PFSK-1 (cell line): ENCODE data around the gene OSBPL3.

ENCODE experiments used
- FOXP2 ChIP-seq: optimal IDR thresholded peaks from 2 replicates; pipeline ENCODE3; 2011; ENCODE audit warnings: borderline replicate concordance, control low read depth, inconsistent platforms; ENCODE audit not compliant: insufficient read depth; ENCODE audit errors: extremely low read length, extremely low read depth
- POLR2AphosphoS5 ChIP-seq: IDR thresholded peaks from 2 replicates; pipeline ENCODE4 v1.6.1; 2012; ENCODE audit warnings: low read depth, mild to moderate bottlenecking, control low read depth, low read length, moderate library complexity
- SIN3A ChIP-seq: IDR thresholded peaks from 2 replicates; pipeline ENCODE4 v1.6.1; 2012; ENCODE audit warnings: mild to moderate bottlenecking, low read length, moderate library complexity, borderline replicate concordance; ENCODE audit not compliant: insufficient read depth
- TAF1 ChIP-seq: IDR thresholded peaks from 2 replicates; pipeline ENCODE4 v1.6.1; 2012; ENCODE audit warnings: low read length, control low read depth, borderline replicate concordance; ENCODE audit not compliant: insufficient read depth
- TF ChIP-seq, protein P1 (sequence below), 2 experiments: IDR thresholded peaks; 2 replicates each; pipeline versions ENCODE4 v1.6.1 to v1.8.0; 2011 to 2012; ENCODE audit warnings: low read depth in 2 of 2, low read length in 2 of 2, control low read depth in 1 of 2, inconsistent platforms in 1 of 2, mild to moderate bottlenecking in 1 of 2, moderate library complexity in 1 of 2; ENCODE audit not compliant: insufficient read depth in 1 of 2

Gene OSBPL3

DNA sequence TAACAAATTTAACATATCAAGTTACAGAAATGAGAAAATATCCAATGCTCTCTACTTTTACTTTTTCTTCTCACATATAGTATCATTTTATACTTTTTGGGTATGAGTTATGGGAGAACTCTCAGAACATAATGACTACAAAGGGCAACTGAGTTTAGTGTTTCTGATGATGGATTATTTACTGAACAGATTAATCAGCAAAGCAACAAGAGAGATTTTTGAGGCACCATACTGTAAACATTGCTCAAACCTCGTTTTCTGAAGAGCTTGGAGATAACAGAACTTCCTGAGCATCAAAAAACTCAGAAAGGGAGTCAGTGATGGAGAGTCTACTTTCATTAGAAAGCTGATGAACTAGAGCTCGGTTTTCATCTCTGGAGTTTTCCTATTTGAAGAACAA, 137.9 kb downstream of the OSBPL3 start:
- TF ChIP-seq POLR2AphosphoS5 (no peak), SIN3A (no peak), TAF1 (no peak), FOXP2 (no peak)
- TF ChIP-seq, protein P1, sequence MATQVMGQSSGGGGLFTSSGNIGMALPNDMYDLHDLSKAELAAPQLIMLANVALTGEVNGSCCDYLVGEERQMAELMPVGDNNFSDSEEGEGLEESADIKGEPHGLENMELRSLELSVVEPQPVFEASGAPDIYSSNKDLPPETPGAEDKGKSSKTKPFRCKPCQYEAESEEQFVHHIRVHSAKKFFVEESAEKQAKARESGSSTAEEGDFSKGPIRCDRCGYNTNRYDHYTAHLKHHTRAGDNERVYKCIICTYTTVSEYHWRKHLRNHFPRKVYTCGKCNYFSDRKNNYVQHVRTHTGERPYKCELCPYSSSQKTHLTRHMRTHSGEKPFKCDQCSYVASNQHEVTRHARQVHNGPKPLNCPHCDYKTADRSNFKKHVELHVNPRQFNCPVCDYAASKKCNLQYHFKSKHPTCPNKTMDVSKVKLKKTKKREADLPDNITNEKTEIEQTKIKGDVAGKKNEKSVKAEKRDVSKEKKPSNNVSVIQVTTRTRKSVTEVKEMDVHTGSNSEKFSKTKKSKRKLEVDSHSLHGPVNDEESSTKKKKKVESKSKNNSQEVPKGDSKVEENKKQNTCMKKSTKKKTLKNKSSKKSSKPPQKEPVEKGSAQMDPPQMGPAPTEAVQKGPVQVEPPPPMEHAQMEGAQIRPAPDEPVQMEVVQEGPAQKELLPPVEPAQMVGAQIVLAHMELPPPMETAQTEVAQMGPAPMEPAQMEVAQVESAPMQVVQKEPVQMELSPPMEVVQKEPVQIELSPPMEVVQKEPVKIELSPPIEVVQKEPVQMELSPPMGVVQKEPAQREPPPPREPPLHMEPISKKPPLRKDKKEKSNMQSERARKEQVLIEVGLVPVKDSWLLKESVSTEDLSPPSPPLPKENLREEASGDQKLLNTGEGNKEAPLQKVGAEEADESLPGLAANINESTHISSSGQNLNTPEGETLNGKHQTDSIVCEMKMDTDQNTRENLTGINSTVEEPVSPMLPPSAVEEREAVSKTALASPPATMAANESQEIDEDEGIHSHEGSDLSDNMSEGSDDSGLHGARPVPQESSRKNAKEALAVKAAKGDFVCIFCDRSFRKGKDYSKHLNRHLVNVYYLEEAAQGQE (IDR thresholded peaks at IDR 0.05; ENCODE audit: insufficient read depth in 1 of 2, low read depth in 2 of 2, low read length in 2 of 2) = no peak

DNA sequence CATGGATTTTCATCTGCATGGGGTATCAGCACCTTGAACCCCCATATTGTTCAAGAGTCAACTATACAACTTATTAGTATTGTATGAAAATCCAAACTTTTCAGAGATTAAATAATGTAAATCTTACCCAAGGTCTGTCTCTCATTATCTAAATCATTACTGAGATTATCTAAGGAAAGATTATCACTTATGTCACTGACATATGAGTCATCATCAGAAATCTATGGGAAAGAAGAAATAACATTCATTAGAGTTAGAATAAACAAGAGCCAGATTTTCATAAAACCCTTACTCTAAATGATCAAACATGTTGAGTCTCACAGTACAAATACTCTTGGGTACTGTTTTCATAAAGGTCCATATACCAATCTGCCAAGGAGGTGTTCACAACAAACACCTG, 139.4 kb downstream of the OSBPL3 start:
- TF ChIP-seq POLR2AphosphoS5 = no peak
- TF ChIP-seq SIN3A = no peak
- no peak for TF ChIP-seq FOXP2
- TF ChIP-seq, protein P1 (IDR thresholded peaks at IDR 0.05; ENCODE audit: insufficient read depth in 1 of 2, low read depth in 2 of 2, low read length in 2 of 2) = no peak
- no peak for TF ChIP-seq TAF1

DNA sequence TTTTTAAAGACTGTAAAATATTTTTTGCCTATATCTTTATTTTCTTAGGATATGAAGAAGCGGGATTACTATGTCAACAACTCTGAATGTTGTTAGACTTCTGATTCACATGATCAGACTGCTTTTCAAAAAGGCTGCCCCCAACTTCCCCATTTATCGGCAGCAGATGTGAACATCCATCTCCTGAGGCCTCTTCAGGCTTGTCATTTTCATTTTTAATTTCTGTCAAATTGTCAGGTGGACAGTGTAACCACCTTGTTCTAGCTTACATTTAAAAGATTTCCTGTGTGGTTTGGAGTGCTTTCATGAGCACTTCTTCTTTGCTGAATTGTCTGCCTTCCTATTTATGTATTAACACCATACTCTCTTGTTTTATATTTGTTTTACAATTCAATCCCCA, 143.9 kb downstream of the OSBPL3 start:
- TF ChIP-seq, protein P1 (IDR thresholded peaks at IDR 0.05; ENCODE audit: insufficient read depth in 1 of 2, low read depth in 2 of 2, low read length in 2 of 2) = no peak
- TF ChIP-seq FOXP2 (no peak), SIN3A (no peak), POLR2AphosphoS5 (no peak), TAF1 (no peak)

DNA sequence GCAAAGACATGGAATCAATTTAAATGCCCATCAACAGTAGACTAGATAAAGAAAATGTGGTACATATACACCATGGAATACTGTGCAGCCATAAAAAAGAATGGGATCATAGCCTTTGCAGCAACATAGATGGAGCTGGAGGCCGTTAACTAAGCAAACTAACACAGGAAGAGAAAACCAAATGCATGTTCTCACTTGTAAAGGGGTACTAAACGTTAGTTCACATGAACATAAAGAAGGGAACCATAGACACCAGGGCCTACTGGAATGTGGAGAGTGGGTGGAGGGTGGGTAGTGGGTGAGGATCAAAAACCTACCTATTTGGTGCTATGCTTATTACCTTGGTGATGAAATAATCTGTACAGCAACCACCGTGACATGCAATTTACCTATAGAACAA, 144.3 kb downstream of the OSBPL3 start:
- TF ChIP-seq POLR2AphosphoS5 (no peak), SIN3A (no peak), TAF1 (no peak), FOXP2 (no peak)
- TF ChIP-seq, protein P1 (IDR thresholded peaks at IDR 0.05; ENCODE audit: insufficient read depth in 1 of 2, low read depth in 2 of 2, low read length in 2 of 2) = no peak

DNA sequence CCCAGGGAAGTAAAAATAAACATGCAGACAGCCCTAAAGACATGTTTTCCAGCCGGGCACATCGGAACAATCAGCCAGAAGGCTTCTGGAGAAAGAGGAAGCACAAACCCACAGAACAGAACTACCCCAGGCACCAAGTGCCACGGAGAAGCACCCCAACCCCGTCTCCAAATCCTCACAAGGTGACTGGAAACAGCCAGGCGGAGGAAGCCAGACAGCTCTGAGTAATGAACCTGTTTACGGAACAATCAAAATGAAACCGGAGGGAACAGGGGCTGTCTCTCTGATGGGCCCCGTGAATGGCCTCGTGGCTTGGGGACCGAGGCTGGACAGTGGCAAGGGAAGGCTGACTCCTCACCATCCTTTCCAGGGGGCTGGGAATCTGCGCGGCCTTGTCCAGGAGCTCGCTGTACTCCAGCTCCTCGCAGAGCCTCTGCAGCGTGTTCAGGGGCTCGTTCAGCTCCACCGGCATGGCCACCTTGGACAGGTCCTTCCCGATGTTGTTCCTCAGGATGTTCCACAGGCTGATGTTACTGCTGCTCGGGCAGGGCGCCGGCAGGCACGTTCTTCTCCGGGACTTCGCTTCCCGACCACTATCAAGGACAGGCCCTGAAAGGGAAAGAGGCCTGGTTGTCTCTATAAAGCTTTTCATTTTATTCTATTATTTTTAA, 145.7 kb downstream of the OSBPL3 start:
- TF ChIP-seq, protein P1 (IDR thresholded peaks at IDR 0.05; ENCODE audit: insufficient read depth in 1 of 2, low read depth in 2 of 2, low read length in 2 of 2) = peak; percentile 44 to 87; a peak in 2 of 4 replicates
- TF ChIP-seq POLR2AphosphoS5 = no peak
